ENCODE data around the gene TBX4.

Gene TBX4

DNA sequence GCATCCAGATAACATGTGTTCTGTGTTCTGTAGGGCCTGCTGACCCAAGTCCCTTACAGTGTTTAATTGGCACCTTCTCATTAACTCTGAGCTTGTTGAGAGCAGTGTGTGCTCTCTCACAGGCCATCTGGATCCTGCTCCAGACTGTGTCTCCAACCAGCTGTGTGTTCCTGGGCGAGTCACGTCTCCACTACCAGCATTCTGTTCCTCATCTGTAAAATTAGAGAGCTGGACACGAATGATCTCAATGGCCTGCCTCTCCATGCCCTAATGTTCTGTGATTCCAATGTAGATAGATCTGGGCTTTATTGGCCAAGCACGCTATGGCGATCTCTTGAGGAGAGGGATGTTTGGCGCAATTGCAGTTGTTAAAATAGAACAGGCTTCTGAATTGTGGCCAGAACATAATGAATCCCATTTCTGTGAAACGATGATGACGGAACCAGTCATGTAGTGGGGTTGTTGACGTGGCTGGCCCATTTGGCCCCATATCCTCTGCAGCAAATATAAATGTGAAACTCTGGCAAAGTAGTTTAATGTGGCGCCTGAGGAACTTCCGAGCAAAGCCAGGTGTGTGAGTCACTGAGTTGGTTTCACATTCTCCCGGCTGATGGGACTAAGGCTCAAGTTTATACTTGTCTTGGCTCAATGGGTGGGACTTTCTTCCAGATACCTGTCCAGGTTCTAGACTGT is 22.2 kb downstream of the TBX4 start:
- DNase-seq (ENCODE audit: low read depth, low spot score) = no peak
- H3K4me3 ChIP-seq (ENCODE audit: low read depth, low read length) = no peak overlapping the region
- TF ChIP-seq, protein P1, sequence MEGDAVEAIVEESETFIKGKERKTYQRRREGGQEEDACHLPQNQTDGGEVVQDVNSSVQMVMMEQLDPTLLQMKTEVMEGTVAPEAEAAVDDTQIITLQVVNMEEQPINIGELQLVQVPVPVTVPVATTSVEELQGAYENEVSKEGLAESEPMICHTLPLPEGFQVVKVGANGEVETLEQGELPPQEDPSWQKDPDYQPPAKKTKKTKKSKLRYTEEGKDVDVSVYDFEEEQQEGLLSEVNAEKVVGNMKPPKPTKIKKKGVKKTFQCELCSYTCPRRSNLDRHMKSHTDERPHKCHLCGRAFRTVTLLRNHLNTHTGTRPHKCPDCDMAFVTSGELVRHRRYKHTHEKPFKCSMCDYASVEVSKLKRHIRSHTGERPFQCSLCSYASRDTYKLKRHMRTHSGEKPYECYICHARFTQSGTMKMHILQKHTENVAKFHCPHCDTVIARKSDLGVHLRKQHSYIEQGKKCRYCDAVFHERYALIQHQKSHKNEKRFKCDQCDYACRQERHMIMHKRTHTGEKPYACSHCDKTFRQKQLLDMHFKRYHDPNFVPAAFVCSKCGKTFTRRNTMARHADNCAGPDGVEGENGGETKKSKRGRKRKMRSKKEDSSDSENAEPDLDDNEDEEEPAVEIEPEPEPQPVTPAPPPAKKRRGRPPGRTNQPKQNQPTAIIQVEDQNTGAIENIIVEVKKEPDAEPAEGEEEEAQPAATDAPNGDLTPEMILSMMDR (IDR thresholded peaks at IDR 0.05; ENCODE audit: insufficient read depth, low read length, missing control alignments) = no peak
- ChIA-PET CTCF (interaction anchor here (1.4 kb wide), 1 partner anchor 19 kb away, joined by 4 read pairs; no protein-coding TSS in a partner anchor), POLR2A (no interaction called here)

DNA sequence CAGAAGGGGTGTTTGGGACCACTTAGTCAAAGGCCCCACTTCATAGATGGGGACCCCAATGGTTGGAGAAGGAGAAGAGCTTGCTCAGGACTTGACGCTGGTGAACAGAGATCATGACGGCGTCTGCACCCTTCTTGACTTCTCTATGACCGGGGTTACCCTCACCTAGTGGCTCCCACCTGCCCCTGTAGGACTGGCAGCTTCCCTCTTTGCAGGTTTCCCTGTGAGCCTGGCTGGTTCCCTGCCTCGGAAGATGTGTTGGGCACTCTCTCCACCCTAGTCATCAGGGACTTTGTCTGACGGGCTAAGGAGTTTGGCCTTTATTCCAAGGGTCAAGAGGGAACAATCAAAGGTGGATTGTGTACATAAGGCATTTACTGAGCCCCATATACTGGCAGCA is 22.7 kb downstream of the TBX4 start:
- H3K4me3 ChIP-seq (ENCODE audit: low read depth, low read length) = no peak overlapping the region
- POLR2A ChIA-PET = no interaction called here
- no peak for DNase-seq (ENCODE audit: low read depth, low spot score)
- TF ChIP-seq, protein P1 (IDR thresholded peaks at IDR 0.05; ENCODE audit: insufficient read depth, low read length, missing control alignments) = no peak
- CTCF ChIA-PET = no interaction called here

DNA sequence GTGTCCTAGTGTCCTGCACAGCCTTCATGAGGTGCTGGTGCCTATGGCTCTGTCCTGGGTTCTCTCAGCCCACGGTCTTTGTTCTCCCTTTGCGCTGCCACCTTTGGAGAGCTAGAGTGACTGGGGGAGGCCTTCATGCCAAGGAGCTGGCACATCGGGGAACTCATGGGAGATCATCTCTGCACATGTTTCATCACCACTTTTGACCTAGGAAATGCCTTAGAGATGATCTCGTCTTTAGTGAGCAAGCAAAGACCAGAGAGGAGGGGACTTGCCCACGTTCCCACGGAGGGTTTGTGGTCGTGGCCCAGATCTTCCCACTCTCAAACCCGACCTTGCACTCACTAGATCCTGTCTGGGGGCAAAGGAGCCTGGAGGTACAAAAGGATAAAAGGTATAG is 23.5 kb downstream of the TBX4 start:
- TF ChIP-seq, protein P1 (IDR thresholded peaks at IDR 0.05; ENCODE audit: insufficient read depth, low read length, missing control alignments) = no peak
- DNase-seq (ENCODE audit: low read depth, low spot score) = peak; percentile 26
- POLR2A ChIA-PET = no interaction called here
- no peak overlapping the region for H3K4me3 ChIP-seq (ENCODE audit: low read depth, low read length)
- CTCF ChIA-PET = no interaction called here

DNA sequence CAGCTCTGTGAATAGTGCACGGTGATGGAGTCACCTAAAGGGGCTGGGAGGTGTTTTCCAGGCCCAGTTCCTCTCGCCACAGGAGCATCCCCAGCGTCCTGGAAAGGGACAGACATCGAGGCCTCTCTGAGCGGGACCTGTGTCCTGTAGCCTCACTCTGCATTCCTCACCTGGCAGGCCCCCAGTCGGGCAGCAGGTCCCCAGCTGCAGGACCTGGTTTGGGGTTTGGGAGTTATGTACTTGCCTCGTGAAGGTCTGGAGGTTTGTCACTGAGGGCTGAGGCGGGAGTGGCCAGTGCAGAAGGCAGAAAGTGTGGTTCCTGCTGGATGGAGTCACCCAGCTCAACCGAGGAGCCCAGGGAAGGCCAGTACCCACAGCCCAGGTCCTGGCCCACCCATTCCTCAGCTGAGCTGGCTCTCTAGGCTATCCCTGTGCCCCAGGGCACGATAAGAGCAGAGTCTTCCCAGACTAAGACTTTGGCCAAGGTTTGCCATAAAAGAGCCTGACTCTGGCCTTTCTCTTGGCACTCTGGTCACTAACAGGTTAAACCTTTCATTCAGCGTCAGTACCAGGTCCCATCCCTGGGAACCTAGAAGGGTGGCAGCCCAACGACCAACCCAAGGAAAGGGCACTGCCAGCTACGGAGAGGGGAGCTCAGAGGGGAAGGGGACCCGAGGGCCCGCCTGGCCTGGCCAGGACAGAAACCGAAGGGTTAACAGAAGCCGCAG is 24.4 kb downstream of the TBX4 start:
- POLR2A ChIA-PET = no interaction called here
- DNase-seq (ENCODE audit: low read depth, low spot score) = no peak
- TF ChIP-seq, protein P1 (IDR thresholded peaks at IDR 0.05; ENCODE audit: insufficient read depth, low read length, missing control alignments) = no peak
- no peak overlapping the region for H3K4me3 ChIP-seq (ENCODE audit: low read depth, low read length)
- CTCF ChIA-PET = interaction anchor here (1.4 kb wide), 1 partner anchor 13 kb away, joined by 5 read pairs; no protein-coding TSS in a partner anchor

DNA sequence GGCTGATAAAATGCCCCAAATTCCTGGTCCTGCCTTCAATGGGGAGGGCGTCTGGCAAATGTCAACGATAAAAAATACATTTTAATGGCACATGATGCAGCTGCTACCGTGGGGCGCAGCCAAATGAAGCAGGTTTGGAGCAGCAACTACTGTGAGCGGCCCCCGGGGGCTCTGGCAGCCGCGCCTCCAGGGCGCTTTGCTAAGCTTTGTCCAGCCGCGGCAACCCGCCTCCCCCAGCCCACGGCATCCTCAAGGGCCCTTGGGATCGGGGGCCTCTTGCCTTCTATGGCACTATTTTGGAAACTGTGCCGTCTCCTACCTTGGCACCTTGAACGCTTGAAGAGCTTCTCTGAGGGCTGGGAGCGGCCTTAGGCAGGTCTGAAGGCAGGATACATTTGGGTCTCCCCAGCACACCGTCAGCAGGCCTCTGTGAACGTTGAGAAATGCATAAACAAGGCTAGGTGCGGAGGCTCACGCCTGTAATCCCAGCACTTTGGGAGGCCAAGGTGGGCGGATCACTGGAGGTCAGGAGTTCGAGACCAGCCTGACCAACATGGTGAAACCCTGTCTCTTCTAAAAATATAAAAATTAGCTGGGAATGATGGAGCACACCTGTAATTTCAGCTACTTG is 25.1 kb downstream of the TBX4 start:
- no peak for DNase-seq (ENCODE audit: low read depth, low spot score)
- POLR2A ChIA-PET = no interaction called here
- CTCF ChIA-PET = interaction anchor here (1.4 kb wide), 1 partner anchor 13 kb away, joined by 5 read pairs; no protein-coding TSS in a partner anchor
- TF ChIP-seq, protein P1 (IDR thresholded peaks at IDR 0.05; ENCODE audit: insufficient read depth, low read length, missing control alignments) = no peak
- H3K4me3 ChIP-seq (ENCODE audit: low read depth, low read length) = no peak overlapping the region
